Colonic mucosa (tissue), 4 donors: ENCODE data around the gene ROBO1. TPM values are rescaled to one million over a fixed set of nuclear protein-coding genes. Genes with fewer than 3 reads are reported as not detected.
"Not testable (repeated sequence)": the region's sequence is repeated elsewhere in the genome, so short reads cannot be mapped to it uniquely, and the experiment has no call there.

ENCODE experiments used
- DNase-seq: peaks from one replicate; pipeline ENCODE4 v3.0.0-alpha.2; 2020
- H3K27ac ChIP-seq: fragments of 200-600 bp; one replicate; pipeline ENCODE4 v1.8.0; 2021
- H3K27me3 ChIP-seq: fragments of 200-600 bp; one replicate; pipeline ENCODE4 v1.8.0; 2021
- H3K36me3 ChIP-seq: fragments of 200-600 bp; one replicate; pipeline ENCODE4 v1.8.0; 2021
- H3K4me1 ChIP-seq: fragments of 200-600 bp; one replicate; pipeline ENCODE4 v1.8.0; 2021; ENCODE audit warnings: mild to moderate bottlenecking
- H3K4me3 ChIP-seq: fragments of 200-600 bp; one replicate; pipeline ENCODE4 v1.8.0; 2021
- H3K9ac ChIP-seq, 2 donors: one replicate each; pipeline ENCODE4 v1.7.0; 2013; ENCODE audit warnings: control low read depth in 2 of 2, low read depth in 2 of 2, low read length in 2 of 2
- H3K9me3 ChIP-seq: fragments of 200-600 bp; one replicate; pipeline ENCODE4 v1.8.0; 2021
- CTCF ChIP-seq: fragments of 200-600 bp; IDR thresholded peaks from one replicate; pipeline ENCODE4 v1.8.0; 2022; ENCODE audit warnings: antibody characterized with exemption, mild to moderate bottlenecking
- intact Hi-C: fragments of 100-400 bp; cut with DNase I; formaldehyde crosslinking; loops from one replicate; pipeline ENCODE4 v1.14.1; 2022
- total RNA-seq, 2 donors: library from RNA; stranded (reverse); fragmentation: NEBNext Ultra II Directional in 1 of 2; extraction: Animal tissue kit (Norgen Biotek cat#: 25700) in 1 of 2; gene quantifications; one replicate each; pipeline ENCODE4 v1.2.1, GENCODE V29; 2021
- donor health status: healthy.
- donor health status: DM: no; HTN: no; CAD: no.
- donor health status: DM: no; HTN: no; CAD: no.

The ROBO1 gene
- total RNA-seq, 2 donors from 2014 or later = 8.1 to 9.4 TPM

- no peaks in the 10 kb centered on the region for H3K36me3 ChIP-seq
- no peak overlapping the region for H3K4me3 ChIP-seq
- no peak overlapping the region for H3K9ac ChIP-seq
- no peak overlapping the region for H3K27ac ChIP-seq
- DNase-seq = no peak
- no peak for TF ChIP-seq CTCF
- H3K9me3 ChIP-seq = no peaks in the 10 kb centered on the region
- H3K4me1 ChIP-seq = no peaks in the 10 kb centered on the region
- no peaks in the 10 kb centered on the region for H3K27me3 ChIP-seq
- intact Hi-C loops = no loop called here
Observed at GRCh38 chr3:79184251-79184650, 583.5 kb downstream of the ROBO1 start.

GRCh38 chr3:79183496-79183895 lies 584.3 kb downstream of the ROBO1 start:
- no peak overlapping the region for H3K4me3 ChIP-seq
- no peaks in the 10 kb centered on the region for H3K4me1 ChIP-seq
- no peak for TF ChIP-seq CTCF
- no peak overlapping the region for H3K9ac ChIP-seq
- DNase-seq = no peak
- no peaks in the 10 kb centered on the region for H3K36me3 ChIP-seq
- intact Hi-C loops = no loop called here
- H3K9me3 ChIP-seq = no peaks in the 10 kb centered on the region
- no peak overlapping the region for H3K27ac ChIP-seq
- no peaks in the 10 kb centered on the region for H3K27me3 ChIP-seq

- Histone ChIP-seq H3K27me3 (no peaks in the 10 kb centered on the region), H3K9ac (no peak overlapping the region), H3K36me3 (no peaks in the 10 kb centered on the region), H3K9me3 (no peaks in the 10 kb centered on the region), H3K4me1 (no peaks in the 10 kb centered on the region), H3K4me3 (no peak overlapping the region), H3K27ac (no peak overlapping the region)
- no peak for TF ChIP-seq CTCF
- intact Hi-C loops = no loop called here
- DNase-seq = no peak
Observed at GRCh38 chr3:79178471-79179180, 589.2 kb downstream of the ROBO1 start.

- Histone ChIP-seq H3K9ac (no peak overlapping the region), H3K4me1 (no peaks in the 10 kb centered on the region), H3K27ac (no peak overlapping the region), H3K36me3 (no peaks in the 10 kb centered on the region), H3K27me3 (no peaks in the 10 kb centered on the region), H3K4me3 (no peak overlapping the region), H3K9me3 (no peaks in the 10 kb centered on the region)
- TF ChIP-seq CTCF = no peak
- intact Hi-C loops = no loop called here
- no peak for DNase-seq
Observed at GRCh38 chr3:79175870-79176269, 591.9 kb downstream of the ROBO1 start.

- H3K36me3 ChIP-seq, H3K27ac ChIP-seq, DNase-seq, H3K9me3 ChIP-seq, H3K4me3 ChIP-seq, intact Hi-C loops, H3K27me3 ChIP-seq, H3K9ac ChIP-seq, H3K4me1 ChIP-seq: not testable (repeated sequence)
Observed at GRCh38 chr3:79173259-79173658, 594.5 kb downstream of the ROBO1 start.

GRCh38 chr3:79172241-79172640 lies 595.6 kb downstream of the ROBO1 start:
- H3K27me3 ChIP-seq = no peaks in the 10 kb centered on the region
- no peak for DNase-seq
- no peaks in the 10 kb centered on the region for H3K9me3 ChIP-seq
- no peak for TF ChIP-seq CTCF
- no peak overlapping the region for H3K4me3 ChIP-seq
- H3K36me3 ChIP-seq = no peaks in the 10 kb centered on the region
- H3K9ac ChIP-seq = no peak overlapping the region
- intact Hi-C loops = no loop called here
- no peak overlapping the region for H3K27ac ChIP-seq
- H3K4me1 ChIP-seq = no peaks in the 10 kb centered on the region
